DOHH2 (cell line): Measurements from ENCODE around the gene KRT84.

Experiments used
- EZH2phosphoT487 ChIP-seq: fragments of 200-600 bp; sonication (generic); IDR thresholded peaks from 2 replicates; pipeline ENCODE4 v1.6.1; 2017; ENCODE audit warnings: borderline replicate concordance, mild to moderate bottlenecking, antibody characterized with exemption, low read length, moderate library complexity, mixed read lengths
- TF ChIP-seq, protein P1 (sequence below): fragments of 200-600 bp; sonication (generic); IDR thresholded peaks from one replicate; pipeline ENCODE4 v1.5.1; 2014; ENCODE audit warnings: antibody characterized with exemption, mild to moderate bottlenecking, low read depth, low read length; ENCODE audit not compliant: poor library complexity, severe bottlenecking

DNA sequence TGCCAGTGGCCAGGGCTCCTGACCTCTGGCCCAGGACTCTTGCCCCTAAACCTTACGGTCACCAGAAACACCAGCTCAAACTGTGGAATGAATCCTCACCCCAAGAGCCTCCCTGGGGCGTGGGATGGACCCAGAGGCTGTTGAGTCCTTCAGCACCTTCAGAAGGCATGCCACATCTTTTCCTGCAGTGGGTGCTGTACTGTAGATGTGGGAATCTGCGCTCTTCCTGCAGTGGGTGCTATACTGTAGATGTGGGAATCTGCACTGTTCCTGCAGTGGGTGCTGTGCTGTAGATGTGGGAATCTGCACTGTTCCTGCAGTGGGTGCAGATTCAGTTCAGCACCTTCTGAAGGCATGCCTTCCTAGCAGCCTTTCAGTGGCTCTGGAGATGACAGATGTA is 19.5 kb upstream of the KRT84 start:
- TF ChIP-seq, protein P1, sequence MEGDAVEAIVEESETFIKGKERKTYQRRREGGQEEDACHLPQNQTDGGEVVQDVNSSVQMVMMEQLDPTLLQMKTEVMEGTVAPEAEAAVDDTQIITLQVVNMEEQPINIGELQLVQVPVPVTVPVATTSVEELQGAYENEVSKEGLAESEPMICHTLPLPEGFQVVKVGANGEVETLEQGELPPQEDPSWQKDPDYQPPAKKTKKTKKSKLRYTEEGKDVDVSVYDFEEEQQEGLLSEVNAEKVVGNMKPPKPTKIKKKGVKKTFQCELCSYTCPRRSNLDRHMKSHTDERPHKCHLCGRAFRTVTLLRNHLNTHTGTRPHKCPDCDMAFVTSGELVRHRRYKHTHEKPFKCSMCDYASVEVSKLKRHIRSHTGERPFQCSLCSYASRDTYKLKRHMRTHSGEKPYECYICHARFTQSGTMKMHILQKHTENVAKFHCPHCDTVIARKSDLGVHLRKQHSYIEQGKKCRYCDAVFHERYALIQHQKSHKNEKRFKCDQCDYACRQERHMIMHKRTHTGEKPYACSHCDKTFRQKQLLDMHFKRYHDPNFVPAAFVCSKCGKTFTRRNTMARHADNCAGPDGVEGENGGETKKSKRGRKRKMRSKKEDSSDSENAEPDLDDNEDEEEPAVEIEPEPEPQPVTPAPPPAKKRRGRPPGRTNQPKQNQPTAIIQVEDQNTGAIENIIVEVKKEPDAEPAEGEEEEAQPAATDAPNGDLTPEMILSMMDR: no peak
- no peak for TF ChIP-seq EZH2phosphoT487
